SH-SY5Y (cell line): ENCODE results near the gene MDFIC.

Source experiments
- GATA2 ChIP-seq: IDR thresholded peaks from 2 replicates; pipeline ENCODE4 v1.6.1; 2011; ENCODE audit warnings: mild to moderate bottlenecking, low read depth, low read length
- GATA3 ChIP-seq: IDR thresholded peaks from 2 replicates; pipeline ENCODE4 v1.6.1; 2011; ENCODE audit warnings: low read depth, mild to moderate bottlenecking, low read length, moderate library complexity

DNA sequence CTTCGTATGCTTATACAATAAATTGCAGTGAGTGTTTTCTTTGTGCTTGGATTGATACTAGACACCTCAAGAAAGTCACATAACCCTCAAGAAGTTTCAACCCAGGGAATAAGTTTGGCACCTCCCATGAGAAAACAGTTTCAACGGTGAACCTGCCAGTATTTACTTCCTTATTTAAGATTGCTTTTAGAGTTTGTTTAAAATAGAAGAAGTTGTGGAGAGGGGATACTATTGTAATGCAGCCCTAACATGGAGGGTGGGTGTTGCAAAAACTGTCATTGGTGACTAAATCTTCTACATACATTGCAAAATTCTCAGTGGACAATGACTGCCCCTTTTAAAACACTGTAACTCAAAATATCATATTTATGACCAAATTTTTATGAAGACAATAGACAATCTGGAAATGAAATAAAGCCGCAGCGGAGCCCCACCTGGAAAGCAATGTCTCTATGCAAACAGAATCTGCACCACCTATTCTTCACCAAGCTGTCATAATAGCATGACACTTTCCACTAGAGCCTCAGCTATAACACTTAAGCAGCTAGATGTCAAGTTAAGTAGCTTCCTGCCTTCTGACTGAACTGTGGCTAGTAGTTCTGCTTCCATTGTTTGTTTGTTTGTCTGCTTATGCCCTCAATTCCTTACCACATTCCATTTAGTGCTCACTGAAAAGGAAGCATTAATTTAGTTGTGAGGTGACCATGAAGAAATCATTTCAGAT lies 98.2 kb downstream of the MDFIC start:
- TF ChIP-seq GATA2 (no peak), GATA3 (no peak)
